Measurements from ENCODE around the gene PLEKHD1. TPM values are rescaled to one million over a fixed set of nuclear protein-coding genes. Genes with fewer than 3 reads are reported as not detected.

PLEKHD1 gene
- total RNA-seq (0.25 TPM), polyA plus RNA-seq (under 1 TPM in 2 of 4 donors, not detected in 2; 0.05 to 0.18 TPM)

- H3K4me3 Mint-ChIP-seq = no peak within 1 kb of the TSS
- no peak within 1 kb of the TSS for H3K4me3 ChIP-seq (ENCODE audit: low read depth, low read length)
- peaks cover 4% of the 10 kb centered on the region for H3K4me1 ChIP-seq (ENCODE audit: control insufficient read depth, insufficient read depth, low read length, poor library complexity, severe bottlenecking)
- peak within 1 kb of the TSS in 1 of 3 donors; percentile 56 for H3K27ac Mint-ChIP-seq
- H3K27me3 ChIP-seq (ENCODE audit: control insufficient read depth, insufficient read depth, low read length) = peaks cover 13% of the 10 kb centered on the region
- ATAC-seq (ENCODE audit: low read depth in 2 of 2) = no peak
- H3K9me3 Mint-ChIP-seq = peaks cover 0 to 2% (median 0%) of the 10 kb centered on the region in 7 donors
- no peaks in the 10 kb centered on the region for H3K9me3 ChIP-seq (ENCODE audit: control insufficient read depth in 2 of 2, low read length in 2 of 2)
- no peak within 1 kb of the TSS for H3K27ac ChIP-seq (ENCODE audit: insufficient read depth, low read length, poor library complexity, severe bottlenecking)
- H3K27me3 Mint-ChIP-seq = peaks cover 58% of the 10 kb centered on the region
- H3K4me1 Mint-ChIP-seq = peaks cover 0 to 6% (median 0%) of the 10 kb centered on the region in 4 donors
- no peak for DNase-seq
- H3K36me3 Mint-ChIP-seq = no peaks in the 10 kb centered on the region
- H3K36me3 ChIP-seq (ENCODE audit: control insufficient read depth, insufficient read depth, low read length) = no peaks in the 10 kb centered on the region
Observed at GRCh38 chr14:69484444-69485314, at the start of gene PLEKHD1. PLEKHD1 (plus strand) TSS chr14:69484728; CDS start chr14:69484966, 238 bp downstream.

GRCh38 chr14:69439521-69440270 lies 44.8 kb upstream of the PLEKHD1 start:
- ATAC-seq (ENCODE audit: low read depth in 2 of 2) (no peak), DNase-seq (no peak)
- no peaks in the 10 kb centered on the region for H3K27me3 Mint-ChIP-seq
- no peak overlapping the region for H3K4me3 Mint-ChIP-seq
- H3K36me3 Mint-ChIP-seq = peaks cover 38% of the 10 kb centered on the region
- no peaks in the 10 kb centered on the region for H3K4me1 ChIP-seq (ENCODE audit: control insufficient read depth, insufficient read depth, low read length, poor library complexity, severe bottlenecking)
- no peaks in the 10 kb centered on the region for H3K27me3 ChIP-seq (ENCODE audit: control insufficient read depth, insufficient read depth, low read length)
- H3K9me3 ChIP-seq (ENCODE audit: control insufficient read depth in 2 of 2, low read length in 2 of 2) = no peaks in the 10 kb centered on the region
- no peaks in the 10 kb centered on the region for H3K9me3 Mint-ChIP-seq
- peak overlapping the region in 1 of 3 donors; percentile 75 for H3K27ac Mint-ChIP-seq
- peaks cover 4 to 22% (median 19%) of the 10 kb centered on the region in 4 donors for H3K4me1 Mint-ChIP-seq
- H3K27ac ChIP-seq (ENCODE audit: insufficient read depth, low read length, poor library complexity, severe bottlenecking) = no peak overlapping the region
- H3K4me3 ChIP-seq (ENCODE audit: low read depth, low read length) = no peak overlapping the region
- H3K36me3 ChIP-seq (ENCODE audit: control insufficient read depth, insufficient read depth, low read length) = peaks cover 16% of the 10 kb centered on the region

GRCh38 chr14:69441948-69442347 lies 42.6 kb upstream of the PLEKHD1 start:
- no peaks in the 10 kb centered on the region for H3K9me3 ChIP-seq (ENCODE audit: control insufficient read depth in 2 of 2, low read length in 2 of 2)
- Mint-ChIP-seq H3K4me3 (no peak overlapping the region), H3K4me1 (peaks cover 0 to 13% (median 12%) of the 10 kb centered on the region in 4 donors), H3K27ac (no peak overlapping the region), H3K36me3 (peaks cover 49% of the 10 kb centered on the region), H3K27me3 (no peaks in the 10 kb centered on the region), H3K9me3 (no peaks in the 10 kb centered on the region)
- ATAC-seq (ENCODE audit: low read depth in 2 of 2) (no peak), DNase-seq (no peak)
- no peaks in the 10 kb centered on the region for H3K4me1 ChIP-seq (ENCODE audit: control insufficient read depth, insufficient read depth, low read length, poor library complexity, severe bottlenecking)
- no peak overlapping the region for H3K4me3 ChIP-seq (ENCODE audit: low read depth, low read length)
- H3K27me3 ChIP-seq (ENCODE audit: control insufficient read depth, insufficient read depth, low read length) = no peaks in the 10 kb centered on the region
- no peak overlapping the region for H3K27ac ChIP-seq (ENCODE audit: insufficient read depth, low read length, poor library complexity, severe bottlenecking)
- H3K36me3 ChIP-seq (ENCODE audit: control insufficient read depth, insufficient read depth, low read length) = peaks cover 16% of the 10 kb centered on the region

GRCh38 chr14:69443296-69443805 lies 41.2 kb upstream of the PLEKHD1 start:
- Mint-ChIP-seq H3K27me3 (no peaks in the 10 kb centered on the region), H3K4me3 (no peak overlapping the region), H3K4me1 (peaks cover 0 to 16% (median 12%) of the 10 kb centered on the region in 4 donors), H3K9me3 (no peaks in the 10 kb centered on the region), H3K36me3 (peaks cover 55% of the 10 kb centered on the region), H3K27ac (no peak overlapping the region)
- H3K4me1 ChIP-seq (ENCODE audit: control insufficient read depth, insufficient read depth, low read length, poor library complexity, severe bottlenecking) = no peaks in the 10 kb centered on the region
- H3K9me3 ChIP-seq (ENCODE audit: control insufficient read depth in 2 of 2, low read length in 2 of 2) = no peaks in the 10 kb centered on the region
- no peak for ATAC-seq (ENCODE audit: low read depth in 2 of 2)
- peaks cover 16% of the 10 kb centered on the region for H3K36me3 ChIP-seq (ENCODE audit: control insufficient read depth, insufficient read depth, low read length)
- DNase-seq = no peak
- H3K27ac ChIP-seq (ENCODE audit: insufficient read depth, low read length, poor library complexity, severe bottlenecking) = no peak overlapping the region
- no peaks in the 10 kb centered on the region for H3K27me3 ChIP-seq (ENCODE audit: control insufficient read depth, insufficient read depth, low read length)
- no peak overlapping the region for H3K4me3 ChIP-seq (ENCODE audit: low read depth, low read length)

- Mint-ChIP-seq H3K27me3 (no peaks in the 10 kb centered on the region), H3K4me3 (no peak overlapping the region), H3K4me1 (peaks cover 0 to 9% (median 2%) of the 10 kb centered on the region in 4 donors), H3K36me3 (peaks cover 41% of the 10 kb centered on the region), H3K9me3 (no peaks in the 10 kb centered on the region), H3K27ac (no peak overlapping the region)
- H3K4me3 ChIP-seq (ENCODE audit: low read depth, low read length) = no peak overlapping the region
- no peak overlapping the region for H3K27ac ChIP-seq (ENCODE audit: insufficient read depth, low read length, poor library complexity, severe bottlenecking)
- no peaks in the 10 kb centered on the region for H3K27me3 ChIP-seq (ENCODE audit: control insufficient read depth, insufficient read depth, low read length)
- no peaks in the 10 kb centered on the region for H3K9me3 ChIP-seq (ENCODE audit: control insufficient read depth in 2 of 2, low read length in 2 of 2)
- peaks cover 13% of the 10 kb centered on the region for H3K36me3 ChIP-seq (ENCODE audit: control insufficient read depth, insufficient read depth, low read length)
- H3K4me1 ChIP-seq (ENCODE audit: control insufficient read depth, insufficient read depth, low read length, poor library complexity, severe bottlenecking) = no peaks in the 10 kb centered on the region
- ATAC-seq (ENCODE audit: low read depth in 2 of 2) = no peak
- no peak for DNase-seq
Observed at GRCh38 chr14:69449216-69449615, 35.3 kb upstream of the PLEKHD1 start.

- Mint-ChIP-seq H3K4me3 (no peak overlapping the region), H3K27me3 (no peaks in the 10 kb centered on the region), H3K4me1 (peaks cover 0 to 8% (median 2%) of the 10 kb centered on the region in 4 donors), H3K36me3 (peaks cover 24% of the 10 kb centered on the region), H3K9me3 (no peaks in the 10 kb centered on the region), H3K27ac (peak overlapping the region in 1 of 3 donors; percentile 40)
- ATAC-seq (ENCODE audit: low read depth in 2 of 2) (no peak), DNase-seq (no peak)
- Histone ChIP-seq H3K4me1 (ENCODE audit: control insufficient read depth, insufficient read depth, low read length, poor library complexity, severe bottlenecking) (no peaks in the 10 kb centered on the region), H3K27ac (ENCODE audit: insufficient read depth, low read length, poor library complexity, severe bottlenecking) (no peak overlapping the region), H3K4me3 (ENCODE audit: low read depth, low read length) (no peak overlapping the region), H3K27me3 (ENCODE audit: control insufficient read depth, insufficient read depth, low read length) (no peaks in the 10 kb centered on the region), H3K9me3 (ENCODE audit: control insufficient read depth in 2 of 2, low read length in 2 of 2) (no peaks in the 10 kb centered on the region), H3K36me3 (ENCODE audit: control insufficient read depth, insufficient read depth, low read length) (peaks cover 34% of the 10 kb centered on the region)
Observed at GRCh38 chr14:69451941-69452340, 32.6 kb upstream of the PLEKHD1 start.

- Histone ChIP-seq H3K27me3 (ENCODE audit: control insufficient read depth, insufficient read depth, low read length) (no peaks in the 10 kb centered on the region), H3K27ac (ENCODE audit: insufficient read depth, low read length, poor library complexity, severe bottlenecking) (no peak overlapping the region), H3K4me1 (ENCODE audit: control insufficient read depth, insufficient read depth, low read length, poor library complexity, severe bottlenecking) (no peaks in the 10 kb centered on the region), H3K9me3 (ENCODE audit: control insufficient read depth in 2 of 2, low read length in 2 of 2) (no peaks in the 10 kb centered on the region), H3K4me3 (ENCODE audit: low read depth, low read length) (no peak overlapping the region), H3K36me3 (ENCODE audit: control insufficient read depth, insufficient read depth, low read length) (peaks cover 57% of the 10 kb centered on the region)
- Mint-ChIP-seq H3K4me1 (peaks cover 0 to 2% (median 0%) of the 10 kb centered on the region in 4 donors), H3K27me3 (no peaks in the 10 kb centered on the region), H3K9me3 (no peaks in the 10 kb centered on the region), H3K36me3 (peaks cover 15% of the 10 kb centered on the region), H3K27ac (no peak overlapping the region), H3K4me3 (no peak overlapping the region)
- ATAC-seq (ENCODE audit: low read depth in 2 of 2) (no peak), DNase-seq (no peak)
Observed at GRCh38 chr14:69458350-69458749, 26.2 kb upstream of the PLEKHD1 start.

Data from CD4-positive, CD25-positive, alpha-beta regulatory T cell (primary cell).